Bronchus fibroblast of lung (primary cell): ENCODE measurements around the gene OR4C16. TPM values are rescaled to one million over a fixed set of nuclear protein-coding genes. Genes with fewer than 3 reads are reported as not detected.

Source experiments
- total RNA-seq: library from RNA; depleted of rRNA; stranded (reverse); fragments of >200 nt; gene quantifications from 2 replicates; pipeline ENCODE4 v1.2.3, GENCODE V29; 2015

The OR4C16 gene, protein sequence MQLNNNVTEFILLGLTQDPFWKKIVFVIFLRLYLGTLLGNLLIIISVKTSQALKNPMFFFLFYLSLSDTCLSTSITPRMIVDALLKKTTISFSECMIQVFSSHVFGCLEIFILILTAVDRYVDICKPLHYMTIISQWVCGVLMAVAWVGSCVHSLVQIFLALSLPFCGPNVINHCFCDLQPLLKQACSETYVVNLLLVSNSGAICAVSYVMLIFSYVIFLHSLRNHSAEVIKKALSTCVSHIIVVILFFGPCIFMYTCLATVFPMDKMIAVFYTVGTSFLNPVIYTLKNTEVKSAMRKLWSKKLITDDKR
- total RNA-seq: not detected in 2 replicates

DNA sequence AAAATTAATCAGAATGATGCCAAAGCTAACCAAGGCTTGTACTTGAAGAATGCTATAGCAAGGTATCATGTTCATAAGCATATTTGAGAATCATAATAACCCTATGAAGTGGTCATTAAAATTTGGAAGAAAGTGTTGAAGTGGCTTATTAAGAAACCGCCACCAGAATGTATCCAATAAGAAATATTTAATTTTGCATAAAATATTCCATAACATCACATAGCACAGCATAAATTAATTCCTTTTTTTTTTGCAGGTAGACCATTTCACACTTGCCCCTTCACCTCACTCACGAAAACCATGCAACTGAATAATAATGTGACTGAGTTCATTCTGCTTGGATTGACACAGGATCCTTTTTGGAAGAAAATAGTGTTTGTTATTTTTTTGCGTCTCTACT, at the start of gene OR4C16:
TSS of gene OR4C16 (plus strand) at position 301 of the 400 bp plus-strand sequence. CDS start at position 301, 0 bp downstream.

DNA sequence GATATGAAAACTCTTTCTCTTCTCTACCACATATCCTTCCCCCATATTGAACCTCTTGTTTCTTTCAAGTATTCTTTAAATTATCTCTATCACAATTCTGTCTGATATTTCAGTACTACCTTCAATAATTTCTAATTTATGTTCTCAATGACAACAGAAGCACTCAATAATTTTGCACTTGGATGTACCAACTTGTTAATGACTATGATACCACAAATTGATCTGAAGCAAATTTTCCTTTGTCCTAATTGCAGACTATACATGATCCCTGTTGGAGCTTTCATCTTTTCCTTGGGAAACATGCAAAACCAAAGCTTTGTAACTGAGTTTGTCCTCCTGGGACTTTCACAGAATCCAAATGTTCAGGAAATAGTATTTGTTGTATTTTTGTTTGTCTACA, 17.8 kb upstream of the OR4C16 start, which contains the start of gene OR4C15:
TSS of gene OR4C15 (plus strand) at position 301 of the 400 bp plus-strand sequence. CDS start at position 301, 0 bp downstream.

GRCh38 chr11:55607545-55607944, 35.6 kb downstream of the OR4C16 start, which contains the start of gene OR4C11:
TSS of gene OR4C11 (minus strand) at chr11:55607645. CDS start at chr11:55604373, 3,272 bp downstream.

Other genes with a start within 250 kb of the OR4C16 start
- gene OR4A16, start 228.9 kb upstream of the OR4C16 start, total RNA-seq: not detected in 2 replicates
- not detected in 2 replicates for gene OR4A15, start 204.2 kb upstream of the OR4C16 start, total RNA-seq
- gene OR4C15, start 17.7 kb upstream of the OR4C16 start, total RNA-seq: not detected in 2 replicates
- gene OR4C11, start 35.5 kb downstream of the OR4C16 start, total RNA-seq: not detected in 2 replicates
- gene OR4P4, start 63.0 kb downstream of the OR4C16 start, total RNA-seq: not detected in 2 replicates
- gene OR4S2, start 76.2 kb downstream of the OR4C16 start, total RNA-seq: not detected in 2 replicates
- gene OR4C6, start 90.1 kb downstream of the OR4C16 start, total RNA-seq: not detected in 2 replicates
- not detected in 2 replicates for gene OR5D13, start 201.3 kb downstream of the OR4C16 start, total RNA-seq
- not detected in 2 replicates for gene OR5D14, start 223.4 kb downstream of the OR4C16 start, total RNA-seq
- gene OR5L1, start 239.2 kb downstream of the OR4C16 start, total RNA-seq: not detected in 2 replicates
- gene OR5D18, start 247.5 kb downstream of the OR4C16 start, total RNA-seq: not detected in 2 replicates